ENCODE measurements around the gene SSBP3.
"Not testable (repeated sequence)": the region's sequence is repeated elsewhere in the genome, so short reads cannot be mapped to it uniquely, and the experiment has no call there.

SSBP3 gene

DNA sequence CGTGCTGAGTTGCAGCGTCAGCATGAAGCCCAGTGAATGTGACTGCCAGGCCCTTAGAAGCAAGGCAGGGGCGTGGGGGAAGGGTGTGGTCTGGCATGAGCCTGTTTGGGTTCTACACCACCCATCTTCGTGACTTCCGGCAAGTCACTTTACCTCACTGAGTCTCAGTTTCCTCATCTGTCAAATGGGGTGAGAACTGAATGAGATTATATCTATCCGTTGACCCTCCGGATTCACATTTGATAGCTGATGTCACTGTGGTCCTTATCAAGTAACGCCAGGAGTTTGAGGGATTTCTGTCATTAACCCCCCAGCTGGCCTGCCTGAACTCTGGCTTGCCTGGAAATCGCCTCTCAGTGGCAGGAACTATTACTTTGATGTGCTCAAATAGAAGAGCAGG is 190.7 kb downstream of the SSBP3 start:
- DNase-seq, result no peak

DNA sequence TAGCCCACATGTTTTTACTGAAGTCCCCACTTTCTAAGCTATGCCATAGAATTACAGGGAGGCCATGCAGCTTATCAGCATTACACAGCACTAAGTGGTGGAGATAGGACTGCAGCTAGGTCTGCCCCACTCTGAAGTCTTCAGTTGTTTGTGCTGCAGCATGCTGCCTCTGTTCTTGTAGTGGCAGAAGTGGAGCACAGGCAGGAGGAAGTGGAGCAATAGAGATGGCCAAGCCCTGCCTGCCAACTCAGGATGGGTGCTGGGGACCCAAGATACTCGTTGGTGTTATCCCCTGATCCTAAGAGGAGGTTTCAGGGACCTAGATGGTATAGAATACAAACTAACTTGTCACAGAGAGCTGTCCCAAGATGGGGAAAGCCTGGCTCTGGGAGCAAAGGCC is 193.3 kb downstream of the SSBP3 start:
- DNase-seq, result no peak

DNA sequence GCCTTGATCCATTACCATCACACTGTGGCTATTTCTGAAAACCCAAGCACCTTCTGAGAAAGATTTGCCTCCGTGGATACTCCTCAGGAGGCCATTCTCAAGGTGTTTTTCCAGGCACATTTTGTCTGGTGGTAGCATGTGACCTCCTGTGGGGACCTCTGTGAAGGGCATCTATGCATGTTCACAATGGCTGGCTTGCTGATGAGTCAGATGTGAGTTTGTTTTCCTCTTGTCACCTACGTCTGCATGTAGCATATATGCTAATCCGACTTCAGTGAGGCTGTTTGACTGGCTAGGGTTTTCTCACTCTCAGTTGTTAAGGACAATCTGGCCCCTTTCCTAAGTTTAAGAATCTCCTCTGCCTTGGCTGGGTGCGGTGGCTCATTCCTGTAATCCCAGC is 198.3 kb downstream of the SSBP3 start:
- DNase-seq, result not testable (repeated sequence)

DNA sequence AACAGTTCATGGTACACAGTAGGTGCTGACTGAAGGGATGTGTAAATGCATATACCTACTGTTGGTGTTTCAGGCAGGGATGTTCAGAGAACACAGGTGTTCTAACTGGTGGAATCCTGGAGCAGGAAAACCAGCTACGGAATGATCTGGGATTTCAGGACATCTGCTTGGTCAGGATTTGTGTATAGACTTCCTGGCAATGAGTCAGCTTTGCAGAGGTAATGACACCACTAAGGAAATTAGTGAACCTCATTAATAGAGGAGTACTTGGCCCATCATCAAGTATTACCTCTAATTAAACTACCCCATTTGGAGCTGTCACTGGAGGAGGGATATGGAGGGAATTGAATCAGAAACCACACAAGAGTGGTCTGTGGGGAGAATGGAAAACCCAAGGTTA is 198.9 kb downstream of the SSBP3 start:
- DNase-seq, result no peak

DNA sequence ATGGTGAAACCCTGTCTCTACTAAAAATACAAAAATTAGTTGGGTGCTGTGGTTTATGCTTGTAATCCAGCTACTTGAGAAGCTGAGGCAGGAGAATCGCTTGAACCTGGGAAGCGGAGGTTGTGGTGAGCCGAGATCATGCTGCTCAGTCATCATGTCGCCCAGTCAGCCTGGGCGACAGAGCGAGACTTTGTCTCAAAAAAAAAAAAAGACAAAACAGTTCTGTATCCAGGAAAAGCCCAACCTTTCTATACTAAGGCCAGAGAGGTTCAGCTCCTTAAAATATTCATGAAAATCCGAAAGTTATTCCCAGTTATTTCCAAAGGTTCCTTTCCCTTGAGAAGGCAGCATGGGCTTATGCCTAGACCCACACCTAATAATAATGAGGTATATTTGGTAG is 202.0 kb downstream of the SSBP3 start:
- DNase-seq, result no peak

DNA sequence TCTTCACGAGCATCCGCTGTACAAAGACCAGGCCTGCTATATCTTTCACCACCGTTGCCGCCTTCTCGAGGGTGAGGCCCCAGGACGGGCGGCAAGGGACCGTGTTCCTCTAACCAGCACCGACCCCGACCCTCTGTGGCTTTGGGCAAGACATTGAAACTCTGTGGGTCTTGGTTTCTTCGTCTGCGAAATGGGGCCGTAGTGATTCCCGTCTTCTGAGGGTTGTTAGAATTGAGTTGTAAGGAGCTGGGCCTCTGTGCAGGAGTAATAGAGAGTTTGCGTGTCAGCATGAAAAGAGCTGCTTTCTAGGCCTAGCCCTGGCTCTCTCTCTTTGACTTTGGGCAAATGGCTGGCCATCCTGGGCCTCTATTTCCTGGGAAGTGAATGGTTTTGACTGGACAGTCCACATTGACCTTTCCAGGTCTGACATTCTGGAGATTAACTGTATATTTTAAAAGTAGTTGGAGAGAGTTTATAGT is 205.6 kb downstream of the SSBP3 start:
- DNase-seq, result peak in 1 of 2 experiments; percentile 8

DNA sequence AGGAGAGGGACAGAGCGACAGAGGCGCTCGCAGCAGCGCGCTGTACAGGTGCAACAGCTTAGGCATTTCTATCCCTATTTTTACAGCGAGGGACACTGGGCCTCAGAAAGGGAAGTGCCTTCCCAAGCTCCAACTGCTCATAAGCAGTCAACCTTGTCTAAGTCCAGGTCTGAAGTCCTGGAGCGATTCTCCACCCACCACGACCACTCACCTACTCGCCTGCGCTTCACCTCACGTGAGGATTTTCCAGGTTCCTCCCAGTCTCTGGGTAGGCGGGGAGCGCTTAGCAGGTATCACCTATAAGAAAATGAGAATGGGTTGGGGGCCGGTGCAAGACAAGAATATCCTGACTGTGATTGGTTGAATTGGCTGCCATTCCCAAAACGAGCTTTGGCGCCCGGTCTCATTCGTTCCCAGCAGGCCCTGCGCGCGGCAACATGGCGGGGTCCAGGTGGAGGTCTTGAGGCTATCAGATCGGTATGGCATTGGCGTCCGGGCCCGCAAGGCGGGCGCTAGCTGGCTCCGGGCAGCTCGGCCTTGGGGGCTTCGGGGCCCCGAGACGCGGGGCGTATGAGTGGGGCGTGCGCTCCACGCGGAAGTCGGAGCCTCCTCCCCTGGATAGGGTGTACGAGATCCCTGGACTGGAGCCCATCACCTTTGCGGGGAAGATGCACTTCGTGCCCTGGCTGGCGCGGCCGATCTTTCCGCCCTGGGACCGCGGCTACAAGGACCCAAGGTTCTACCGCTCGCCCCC is 206.3 kb downstream of the SSBP3 start, which contains the start of the genes CYB5RL and MRPL37:
CYB5RL (minus strand) TSS at position 266 of the 754 bp plus-strand sequence. CDS start 4,414 bp downstream, outside the sequence.
MRPL37 (plus strand) TSS at position 403 of the 754 bp plus-strand sequence; CDS start at position 480, 77 bp downstream.
- DNase-seq, result peak; percentile 78 to 90

DNA sequence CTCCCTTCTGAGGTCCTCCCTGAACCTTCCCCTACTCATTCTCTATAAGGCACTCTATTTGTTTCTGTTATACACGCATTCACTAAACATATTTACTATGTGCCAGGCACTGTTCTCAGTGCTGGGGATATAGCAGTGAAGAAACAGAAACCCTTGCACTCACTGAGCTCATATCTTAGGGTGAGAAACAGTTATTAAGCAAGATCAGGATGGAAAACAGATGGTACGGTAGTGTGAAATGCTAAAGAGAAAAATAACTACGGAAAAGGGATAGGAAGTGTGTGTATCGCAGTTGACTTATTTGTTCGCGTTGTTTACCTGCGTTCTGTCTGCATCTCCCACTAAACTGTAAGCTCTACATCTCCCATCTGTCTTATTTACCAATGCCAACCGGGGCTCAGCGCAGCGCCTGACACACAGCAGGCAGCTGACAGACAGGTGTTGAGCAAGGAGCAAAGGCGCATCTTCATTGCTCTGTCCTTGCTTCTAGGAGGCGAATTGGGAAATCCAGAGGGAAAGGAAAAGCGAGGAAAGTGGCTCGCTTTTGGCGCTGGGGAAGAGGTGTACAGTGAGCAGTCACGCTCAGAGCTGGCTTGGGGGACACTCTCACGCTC is 206.9 kb downstream of the SSBP3 start:
- DNase-seq, result no peak

DNA sequence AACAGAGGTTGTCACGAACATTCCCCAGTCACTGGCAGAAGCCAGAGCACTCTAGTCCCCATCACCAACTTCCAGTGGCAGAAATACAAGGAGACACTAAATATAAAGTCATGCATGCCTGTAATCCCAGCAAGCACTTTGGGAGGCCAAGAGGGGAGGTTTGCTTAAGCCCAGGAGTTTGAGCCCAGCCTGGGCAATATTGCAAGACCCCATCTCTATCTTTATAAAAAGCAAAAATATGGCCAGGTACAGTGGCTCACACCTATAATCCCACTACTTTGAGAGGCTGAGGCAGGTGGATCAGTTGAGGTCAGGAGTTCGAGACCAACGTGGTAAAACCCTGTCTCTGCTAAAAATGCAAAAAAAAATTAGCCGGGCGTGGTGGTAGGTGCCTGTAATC is 212.7 kb downstream of the SSBP3 start:
- DNase-seq, result no peak

DNA sequence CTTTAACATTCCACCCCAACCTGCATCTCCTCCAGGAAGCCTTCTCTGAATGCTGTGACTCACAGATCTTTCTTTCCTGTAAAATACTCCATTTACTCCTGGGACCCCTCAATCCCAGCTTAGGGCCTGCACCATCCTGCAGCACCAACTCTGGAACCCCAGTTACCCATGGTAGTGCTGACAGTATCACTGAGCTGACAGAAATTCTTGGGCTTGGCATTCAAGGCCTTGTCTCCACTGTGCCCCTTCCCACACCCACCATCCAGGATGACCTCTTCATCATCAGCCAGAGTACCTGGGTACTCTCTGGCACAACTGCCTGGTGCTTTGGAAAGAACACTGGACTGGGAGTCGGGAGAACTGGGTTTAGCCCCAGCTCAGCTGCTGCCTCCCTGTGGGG is 214.7 kb downstream of the SSBP3 start:
- DNase-seq, result no peak

DNA sequence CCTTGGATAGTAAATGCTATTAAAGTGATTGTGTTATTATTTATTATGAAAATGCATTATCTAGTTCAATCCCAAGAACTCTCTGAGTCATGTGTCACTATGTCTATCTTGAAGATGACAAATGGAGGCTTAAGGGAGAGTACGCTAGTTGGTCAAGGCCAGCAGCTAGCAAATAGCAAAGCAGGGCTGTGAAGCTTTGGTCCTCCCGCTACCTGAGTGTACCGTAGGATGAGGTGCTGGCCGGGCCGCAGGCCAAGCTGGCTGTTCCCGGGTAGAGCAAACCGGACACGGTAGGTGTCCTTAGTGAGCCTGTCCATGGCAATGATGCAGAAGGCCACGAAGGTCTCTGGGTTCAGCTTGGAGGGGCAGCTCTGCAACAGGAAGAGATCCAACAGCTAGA is 215.7 kb downstream of the SSBP3 start:
- DNase-seq, result no peak

DNA sequence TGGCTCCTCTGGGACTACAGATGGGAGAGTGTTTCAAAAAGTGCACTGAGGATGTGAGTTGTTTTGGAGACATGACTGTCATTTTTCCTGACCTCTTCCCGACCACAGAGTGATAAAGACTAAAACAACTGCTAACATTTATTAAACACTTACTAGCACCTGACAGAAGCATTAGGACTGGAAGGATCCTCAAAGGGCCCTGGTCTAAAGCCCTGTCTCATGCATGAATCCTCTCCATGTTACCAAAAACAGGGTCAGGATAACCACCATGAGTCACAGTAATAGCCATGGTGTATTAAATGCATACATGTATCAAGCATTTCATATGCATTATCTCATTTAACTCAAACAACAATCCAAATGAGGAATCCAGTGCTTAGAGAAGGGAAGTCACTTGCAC is 217.9 kb downstream of the SSBP3 start:
- DNase-seq, result no peak

DNA sequence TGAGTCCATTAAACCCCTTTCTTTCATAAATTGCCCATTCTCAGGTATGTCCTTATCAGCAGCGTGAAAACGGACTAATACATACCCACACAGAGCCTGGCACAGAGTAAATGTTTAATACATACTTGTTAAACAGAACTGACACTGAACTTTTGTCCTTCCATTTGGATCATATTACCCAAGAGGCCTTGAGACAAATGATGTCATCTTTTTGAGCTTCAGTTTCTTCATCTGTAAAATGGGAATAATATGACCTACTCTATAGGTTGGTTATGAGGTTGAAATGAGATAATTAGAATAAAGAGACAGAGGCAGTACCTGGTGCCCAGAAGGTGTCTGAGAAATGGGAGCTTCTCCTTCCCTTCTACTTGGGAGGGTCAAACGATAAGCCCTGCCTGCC is 220.1 kb downstream of the SSBP3 start:
- DNase-seq, result no peak

DNA sequence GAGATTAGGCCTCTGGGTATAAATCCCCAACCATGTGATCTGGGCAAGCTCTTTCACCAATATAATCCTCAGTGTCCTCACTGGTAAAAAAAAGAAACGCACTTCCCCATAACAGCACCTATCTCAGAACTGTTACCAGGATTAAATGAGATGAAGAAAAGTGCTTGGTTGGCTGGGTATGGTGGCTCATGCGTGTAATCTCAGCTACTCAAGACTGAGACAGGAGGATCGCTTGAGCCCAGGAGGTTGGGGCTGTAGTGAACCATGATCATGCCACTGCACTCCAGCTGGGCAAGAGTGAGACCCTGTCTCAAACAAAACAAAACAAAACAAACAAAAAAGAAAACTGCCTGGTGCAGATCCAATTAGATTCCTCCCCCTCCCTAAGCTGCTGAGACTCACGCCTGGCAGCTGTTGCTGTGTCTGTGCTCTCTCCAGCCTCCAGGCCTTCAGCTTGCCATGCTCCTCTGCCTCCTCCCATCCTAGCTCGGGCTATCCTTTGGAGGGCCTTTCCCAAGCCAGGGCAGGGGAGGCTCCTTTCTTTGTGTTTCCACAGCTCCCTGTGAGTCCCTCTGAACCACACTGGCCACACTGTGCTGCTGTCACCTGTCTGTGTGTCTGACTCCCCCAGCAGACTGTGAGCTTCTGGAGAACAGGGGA is 225.4 kb downstream of the SSBP3 start:
- DNase-seq, result no peak

DNA sequence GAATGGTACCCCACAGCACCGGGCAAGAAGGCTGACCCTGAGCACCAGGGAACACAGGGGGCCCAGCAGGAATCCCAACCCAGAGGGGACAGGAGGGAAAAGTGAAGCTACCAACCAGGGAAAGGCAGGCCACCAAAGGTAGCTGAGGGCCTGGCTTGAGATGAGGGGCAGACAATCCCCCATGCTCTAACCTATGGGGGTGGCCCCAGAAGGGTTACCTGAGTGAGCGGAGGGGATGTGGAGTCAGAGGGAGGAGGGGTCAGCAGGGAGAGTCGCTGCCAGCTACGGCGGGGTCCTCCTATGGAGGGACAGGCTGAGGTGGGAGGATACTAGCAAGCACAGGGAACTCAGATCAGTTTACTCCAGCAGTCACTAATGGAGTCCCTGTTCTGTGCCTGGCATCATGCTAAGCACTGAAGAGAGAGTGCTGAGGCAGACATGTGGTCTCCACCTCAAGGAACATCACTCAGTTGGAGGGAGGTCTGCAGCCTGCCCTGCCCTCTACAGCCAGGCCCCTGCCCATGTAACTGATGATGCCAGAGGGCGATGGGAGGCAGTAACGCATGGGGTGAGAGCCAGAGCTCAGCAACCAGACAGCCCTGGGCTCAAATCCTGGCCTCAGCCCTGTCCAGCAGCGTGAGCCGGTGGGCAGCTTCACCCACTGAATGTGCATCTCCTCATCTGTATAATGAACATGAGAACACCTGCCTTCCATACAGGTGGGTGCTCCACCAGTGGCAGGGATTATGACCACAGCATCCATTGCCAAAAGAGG is 227.7 kb downstream of the SSBP3 start:
- no peak for DNase-seq

DNA sequence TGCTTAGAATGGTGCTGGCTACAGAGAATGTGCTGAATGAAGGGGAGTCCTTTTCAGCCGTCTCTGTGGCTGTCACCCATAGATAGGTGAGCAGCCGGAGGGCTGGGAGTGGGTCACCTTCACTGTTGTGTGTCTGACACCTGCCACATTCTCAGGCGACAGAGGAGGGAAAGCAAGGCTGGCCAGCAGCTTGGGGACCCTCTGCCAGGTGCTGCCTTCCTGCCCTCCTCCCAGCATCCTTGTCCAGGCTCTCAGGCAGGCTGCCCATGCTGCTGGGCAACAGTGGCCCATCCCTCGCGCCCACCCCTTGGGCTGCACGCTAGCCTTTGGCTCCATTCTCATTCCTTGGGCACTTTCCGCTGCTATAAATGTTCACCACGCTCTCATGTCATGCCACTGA is 228.5 kb downstream of the SSBP3 start:
- no peak for DNase-seq

DNA sequence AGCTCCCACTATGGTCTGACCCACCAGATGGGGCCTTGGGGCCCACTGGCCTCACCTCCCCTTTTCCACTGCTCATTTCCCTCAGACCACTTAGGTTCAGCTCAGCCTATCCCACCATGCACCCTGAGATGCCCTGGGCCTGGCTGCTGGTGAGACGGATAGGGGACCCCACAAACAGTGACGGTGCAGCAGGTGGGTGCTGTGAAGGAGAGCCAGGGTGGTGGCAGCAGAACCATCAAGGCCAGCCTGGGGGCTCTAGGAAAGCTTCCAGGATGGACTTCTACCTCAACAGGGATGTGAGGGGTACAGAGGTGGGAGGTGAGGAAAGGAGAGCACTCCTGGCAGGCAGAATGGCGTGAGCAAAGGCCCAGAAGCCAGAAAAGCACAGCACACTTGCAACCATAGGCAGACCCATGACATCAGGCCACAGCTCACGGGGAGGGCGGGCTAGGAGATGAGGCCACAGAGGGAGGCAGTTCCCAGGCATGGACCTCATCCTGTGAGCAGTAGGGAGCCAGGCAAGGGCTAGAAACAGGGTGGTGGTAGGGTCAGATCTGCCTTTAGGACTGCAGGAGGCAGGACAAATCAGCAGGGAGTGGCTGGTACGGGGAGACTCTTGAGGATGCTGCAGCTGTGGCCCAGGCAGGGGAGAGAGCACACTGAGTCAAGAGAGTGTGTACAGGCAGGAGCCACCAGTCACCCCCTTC is 229.4 kb downstream of the SSBP3 start:
- no peak for DNase-seq
